GM12878 (cell line): ENCODE measurements around the gene TTC33. TPM values are rescaled to one million over a fixed set of nuclear protein-coding genes. Genes with fewer than 3 reads are reported as not detected.

ENCODE experiments used
- ATAC-seq: fragments of 200-7000 bp; cut with Tn5 transposase; 3 replicates; pipeline ENCODE4 v1.9.1; 2020; ENCODE audit warnings: mild to moderate bottlenecking, moderate library complexity
- BruUV-seq: library from RNA; stranded (reverse); fragments of 400-500 nt; replicated peaks from 2 replicates; lab custom pipeline; 2021; lab: Mats Ljungman, UMichigan
- CTCF ChIA-PET: fragments of 300-600 bp; sonication (Branson Sonifier 250); formaldehyde crosslinking; extraction: SDS; loops from one replicate; lab custom pipeline; 2021; ENCODE audit warnings: inconsistent platforms; lab: Yijun Ruan, JAX
- POLR2A ChIA-PET: fragments of 350-600 bp; formaldehyde crosslinking; extraction: SDS; loops from one replicate; lab custom pipeline; 2021; ENCODE audit warnings: inconsistent platforms; lab: Charles Lee
- RAD21 ChIA-PET: fragments of 300-600 bp; sonication (Branson Sonifier 250); formaldehyde crosslinking; loops from one replicate; lab custom pipeline; 2023; ENCODE audit warnings: antibody characterized with exemption; ENCODE audit not compliant: unreplicated experiment; lab: Charles Lee
- SMC1A ChIA-PET: fragments of 300-600 bp; sonication (Branson Sonifier 250); formaldehyde crosslinking; loops from one replicate; lab custom pipeline; 2023; ENCODE audit not compliant: unreplicated experiment, uncharacterized antibody; lab: Charles Lee
- DNase-seq: peaks from one replicate; pipeline ENCODE4 v3.0.0-alpha.2; 2011; ENCODE audit warnings: low read depth, low spot score
- FAIRE-seq: peaks from 3 replicates; lab custom pipeline; 2011; peaks lifted over from hg19 to GRCh38; lab: Jason Lieb, UNC
- H2AFZ ChIP-seq: 2 replicates; pipeline ENCODE4 v1.6.0; 2011; ENCODE audit warnings: low read depth, low read length, control low read depth; ENCODE audit not compliant: control insufficient read depth
- H3K27ac ChIP-seq: 2 replicates; pipeline ENCODE4 v1.5.1; 2011; ENCODE audit warnings: control low read depth; ENCODE audit not compliant: control insufficient read depth, insufficient read depth
- H3K27me3 ChIP-seq, 2 experiments: replicated peaks in 1 of 2; 2 replicates each; pipeline versions ENCODE4 v1.6.0 to v1.6.1; 2011; ENCODE audit warnings: low read length in 1 of 2; ENCODE audit not compliant: control insufficient read depth in 2 of 2, insufficient read depth in 2 of 2
- H3K36me3 ChIP-seq, 2 experiments: 2 replicates each; pipeline ENCODE4 v1.5.1; 2011; ENCODE audit warnings: low read length in 1 of 2; ENCODE audit not compliant: control insufficient read depth in 2 of 2, insufficient read depth in 2 of 2
- H3K4me1 ChIP-seq: 2 replicates; pipeline ENCODE4 v1.6.1; 2011; ENCODE audit warnings: mild to moderate bottlenecking, low read length, moderate library complexity, mixed read lengths; ENCODE audit not compliant: control insufficient read depth, insufficient read depth
- H3K4me2 ChIP-seq: 2 replicates; pipeline ENCODE4 v1.6.0; 2011; ENCODE audit warnings: control low read depth; ENCODE audit not compliant: control insufficient read depth, insufficient read depth
- H3K4me3 ChIP-seq: fragments of 200-600 bp; sonication (generic); 2 replicates; pipeline ENCODE4 v1.5.1; 2016
- H3K79me2 ChIP-seq: 2 replicates; pipeline ENCODE4 v1.6.0; 2011; ENCODE audit warnings: low read length; ENCODE audit not compliant: control insufficient read depth, insufficient read depth
- H3K9ac ChIP-seq: 2 replicates; pipeline ENCODE4 v1.8.0; 2011; ENCODE audit warnings: low read length, control low read depth, mixed read lengths; ENCODE audit not compliant: control insufficient read depth, insufficient read depth
- H3K9me3 ChIP-seq: replicated peaks from 3 replicates; pipeline ENCODE4 v1.5.1; 2011; ENCODE audit warnings: mild to moderate bottlenecking, low read length; ENCODE audit not compliant: control insufficient read depth, insufficient read depth
- H4K20me1 ChIP-seq: 2 replicates; pipeline ENCODE4 v1.6.0; 2011; ENCODE audit not compliant: control insufficient read depth, insufficient read depth
- CBX5 ChIP-seq: sonication (generic); IDR thresholded peaks from 2 replicates; pipeline ENCODE4 v1.6.1; 2016; ENCODE audit warnings: low read depth, moderate library complexity, mild to moderate bottlenecking, inconsistent platforms
- DPF2 ChIP-seq: fragments of 450-650 bp; IDR thresholded peaks from 2 replicates; pipeline ENCODE4 v1.6.1; 2017; ENCODE audit warnings: mild to moderate bottlenecking
- E2F4 ChIP-seq: IDR thresholded peaks from 2 replicates; pipeline ENCODE4 v1.6.1; 2012; ENCODE audit warnings: low read depth, low read length, improper control_type of control experiment
- ELK1 ChIP-seq: IDR thresholded peaks from 2 replicates; pipeline ENCODE4 v1.6.1; 2012; ENCODE audit warnings: low read depth, low read length, improper control_type of control experiment
- GABPA ChIP-seq: IDR thresholded peaks from 2 replicates; pipeline ENCODE4 v1.6.1; 2014; ENCODE audit warnings: antibody characterized with exemption, low read depth, mild to moderate bottlenecking, inconsistent platforms
- IRF4 ChIP-seq: IDR thresholded peaks from 2 replicates; pipeline ENCODE4 v1.6.1; 2011; ENCODE audit warnings: low read depth, low read length
- KLF5 ChIP-seq: fragments of 450-650 bp; IDR thresholded peaks from 2 replicates; pipeline ENCODE4 v1.6.1; 2014; ENCODE audit warnings: mild to moderate bottlenecking; ENCODE audit not compliant: partially characterized antibody
- NFYA ChIP-seq: IDR thresholded peaks from 2 replicates; pipeline ENCODE4 v1.6.1; 2011; ENCODE audit warnings: low read depth, mild to moderate bottlenecking, low read length, improper control_type of control experiment, borderline replicate concordance
- POU2F2 ChIP-seq: IDR thresholded peaks from 3 replicates; pipeline ENCODE4 v1.6.1; 2011; ENCODE audit warnings: low read depth, mild to moderate bottlenecking, low read length, borderline replicate concordance
- SPI1 ChIP-seq: IDR thresholded peaks from 2 replicates; pipeline ENCODE4 v1.6.1; 2011; ENCODE audit warnings: low read depth, mild to moderate bottlenecking, low read length, moderate library complexity, borderline replicate concordance; ENCODE audit not compliant: insufficient read depth
- SREBF2 ChIP-seq: IDR thresholded peaks from 2 replicates; pipeline ENCODE4 v1.6.1; 2012; ENCODE audit warnings: mild to moderate bottlenecking, low read length
- SRF ChIP-seq, 2 experiments: IDR thresholded peaks; 2 replicates each; pipeline ENCODE4 v1.6.1; 2011; ENCODE audit warnings: low read depth in 2 of 2, low read length in 2 of 2, mild to moderate bottlenecking in 1 of 2, moderate library complexity in 1 of 2
- STAT1 ChIP-seq: fragments of 450-650 bp; conservative IDR thresholded peaks from 2 replicates; pipeline ENCODE4 v1.6.1; 2014; ENCODE audit warnings: antibody characterized with exemption, mild to moderate bottlenecking
- TARDBP ChIP-seq: IDR thresholded peaks from 2 replicates; pipeline ENCODE4 v1.6.1; 2016; ENCODE audit warnings: borderline replicate concordance
- USF2 ChIP-seq: IDR thresholded peaks from 2 replicates; pipeline ENCODE4 v1.6.1; 2011; ENCODE audit warnings: low read depth, low read length, improper control_type of control experiment, borderline replicate concordance
- WGBS: methylation state at CpG from one replicate; pipeline ENCODE4 v1.1.6; 2016; ENCODE audit warnings: low lambda C conversion rate; ENCODE audit not compliant: insufficient replicate concordance, insufficient coverage; ENCODE audit errors: missing lambda C conversion rate; 5-methylcytosine and 5-hydroxymethylcytosine counted together
- in situ Hi-C: fragments of 300-500 bp; cut with MboI; formaldehyde crosslinking; loops from 9 replicates; pipeline ENCODE4 v1.14.3; 2018; ENCODE audit warnings: mixed read lengths
- intact Hi-C: fragments of 100-400 bp; cut with micrococcal nuclease; formaldehyde crosslinking; loops from one replicate; pipeline ENCODE4 v1.14.2; 2022; ENCODE audit not compliant: unreplicated experiment
- polyA plus RNA-seq, 11 experiments: library from polyadenylated mRNA; depleted of rRNA in 4 of 11; unstranded in 6 of 11; stranded (reverse) in 5 of 11; fragments of >200 nt; fragmentation: Nextera tagmentation in 4 of 11; fragmentation: Illumina TruSeq in 1 of 11; extraction: Ambion mirVana in 4 of 11; extraction: Trizol in 1 of 11; gene quantifications; 1 replicate in 1 of 11; 2 replicates in 10 of 11; pipeline versions ENCODE4 v1.2.1 to v1.2.3, GENCODE V29; 2011 to 2016; ENCODE audit warnings: inconsistent platforms in 2 of 11, missing spikeins in 2 of 11, low read depth in 1 of 11
- total RNA-seq, 4 experiments: library from RNA; depleted of rRNA in 3 of 4; stranded (reverse); fragments of >200 nt in 3 of 4; fragmentation: Illumina TruSeq in 1 of 4; extraction: Trizol in 1 of 4; gene quantifications; 2 replicates each; pipeline versions ENCODE4 v1.2.1 to v1.2.3, GENCODE V29; 2013 to 2021

The TTC33 gene
- total and polyA plus RNA-seq, 10 of the 15 experiments (the other 5 are each of a cell fraction or from before 2014, with no cell fraction given), result 7.9 to 22.3 (median 14.6) TPM

- Histone ChIP-seq H2AFZ (no peak overlapping the region), H3K4me3 (no peak overlapping the region), H3K9me3 (no peaks in the 10 kb centered on the region; the same call in 2 of the 3 replicates), H3K9ac (no peak overlapping the region), H3K4me2 (no peak overlapping the region), H3K27me3 (no peaks in the 10 kb centered on the region), H3K36me3 (no peaks in the 10 kb centered on the region), H3K79me2 (no peaks in the 10 kb centered on the region), H4K20me1 (no peaks in the 10 kb centered on the region), H3K27ac (no peak overlapping the region), H3K4me1 (no peaks in the 10 kb centered on the region)
- no peak for FAIRE-seq
- in situ Hi-C loops (loop anchor here (10.0 to 25.0 kb wide), 2 partner anchors 975 to 1103 kb away; no protein-coding TSS in a partner anchor), intact Hi-C loops (no loop called here)
- no peak for ATAC-seq
- no peak for DNase-seq
- RAD21 ChIA-PET, result interaction anchor here (0.7 to 3.3 kb wide), 3 partner anchors 742 to 1130 kb away, joined by 3 to 18 read pairs (median 7); no protein-coding TSS in a partner anchor
- no peak for TF ChIP-seq POU2F2
- no peak for TF ChIP-seq NFYA
- TF ChIP-seq SREBF2, result no peak
- no peak for TF ChIP-seq IRF4
- no peak for TF ChIP-seq KLF5
- 45% methylated on average over 3 of the region's 3 CpGs for WGBS
- CTCF ChIA-PET, result interaction anchor here (0.6 to 4.3 kb wide), 8 partner anchors 9 to 975 kb away, joined by 3 to 23 read pairs (median 3); no protein-coding TSS in a partner anchor
- SMC1A ChIA-PET, result interaction anchor here (1.1 to 4.0 kb wide), 8 partner anchors 8 to 976 kb away, joined by 3 to 15 read pairs (median 5); no protein-coding TSS in a partner anchor
- POLR2A ChIA-PET, result no interaction called here
- BruUV-seq, result no TSS peak
Observed at GRCh38 chr5:40690267-40690666, 65.5 kb downstream of the TTC33 start.

- CTCF ChIA-PET, result interaction anchor here (0.6 to 4.3 kb wide), 15 partner anchors 10 to 1112 kb away, joined by 3 to 28 read pairs (median 4); no protein-coding TSS in a partner anchor
- Histone ChIP-seq H2AFZ (no peak overlapping the region), H3K4me3 (no peak overlapping the region), H3K4me1 (no peaks in the 10 kb centered on the region), H4K20me1 (no peaks in the 10 kb centered on the region), H3K27ac (no peak overlapping the region), H3K36me3 (no peaks in the 10 kb centered on the region), H3K79me2 (no peaks in the 10 kb centered on the region), H3K9me3 (no peaks in the 10 kb centered on the region; the same call in 2 of the 3 replicates), H3K4me2 (no peak overlapping the region), H3K9ac (no peak overlapping the region), H3K27me3 (no peaks in the 10 kb centered on the region)
- POLR2A ChIA-PET, result no interaction called here
- SMC1A ChIA-PET, result interaction anchor here (0.6 to 4.0 kb wide), 15 partner anchors 12 to 1091 kb away, joined by 3 to 15 read pairs (median 4); no protein-coding TSS in a partner anchor
- peak; percentile 71 for ATAC-seq
- RAD21 ChIA-PET, result interaction anchor here (1.2 to 3.3 kb wide), 5 partner anchors 24 to 1109 kb away, joined by 3 to 18 read pairs (median 4); no protein-coding TSS in a partner anchor
- peak; percentile 34 for DNase-seq
- BruUV-seq, result no TSS peak
- WGBS, result 1% methylated on average over 3 of the region's 3 CpGs
- FAIRE-seq, result no peak
- in situ Hi-C loops (loop anchor here (25.0 kb wide), 1 partner anchor 1102 kb away; no protein-coding TSS in a partner anchor), intact Hi-C loops (loop anchor here (2.0 to 10.0 kb wide), 6 partner anchors 47 to 1112 kb away; no protein-coding TSS in a partner anchor)
- TF ChIP-seq GABPA (no peak), STAT1 (no peak), ELK1 (no peak), USF2 (no peak), TARDBP (no peak), CBX5 (no peak), DPF2 (no peak), E2F4 (no peak), SRF (IDR thresholded peaks at IDR 0.05; ENCODE audit: low read depth in 2 of 2, low read length in 2 of 2) (no peak), SPI1 (no peak)
Observed at GRCh38 chr5:40689438-40689837, 66.3 kb downstream of the TTC33 start.
